Measurements from ENCODE around the gene NAA35.

Gene NAA35

DNA sequence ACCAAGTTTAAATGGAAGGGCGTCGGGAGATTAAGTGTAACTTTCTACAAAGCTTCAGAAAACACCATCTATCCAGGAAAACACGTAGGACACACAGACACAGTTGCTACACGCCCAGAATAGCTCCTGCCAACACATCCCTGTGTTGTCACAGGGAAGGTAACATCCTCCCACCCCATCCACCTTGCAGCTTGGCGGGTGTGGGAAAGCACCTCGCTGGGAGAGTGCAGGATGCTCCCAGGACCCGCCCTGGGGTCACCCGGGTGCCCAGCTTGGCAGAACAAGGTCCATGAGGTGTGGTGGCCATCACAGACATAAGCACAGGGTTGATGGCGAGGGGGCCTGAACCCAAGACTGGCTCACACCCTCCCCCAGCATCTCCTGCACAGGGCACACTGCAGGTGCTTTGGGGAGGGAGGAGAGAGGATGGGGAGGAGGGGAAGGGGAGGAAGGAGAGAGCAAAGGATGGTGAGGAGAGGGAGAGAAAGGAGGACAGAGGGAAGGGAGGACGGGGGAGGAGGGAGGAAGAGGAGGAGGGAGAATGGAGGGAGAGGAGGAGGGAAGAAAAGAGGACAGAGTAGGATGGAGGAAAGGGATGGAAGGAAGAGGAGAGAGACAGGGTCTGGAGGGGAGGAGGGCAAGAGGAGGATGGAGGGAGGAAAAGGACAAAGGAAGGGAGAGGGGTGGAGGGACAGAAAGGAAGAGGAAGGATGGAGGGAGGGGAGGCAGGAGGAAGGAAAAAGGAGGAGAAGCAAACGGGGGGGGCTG, 121.2 kb downstream of the NAA35 start:
- TF ChIP-seq, protein P1, sequence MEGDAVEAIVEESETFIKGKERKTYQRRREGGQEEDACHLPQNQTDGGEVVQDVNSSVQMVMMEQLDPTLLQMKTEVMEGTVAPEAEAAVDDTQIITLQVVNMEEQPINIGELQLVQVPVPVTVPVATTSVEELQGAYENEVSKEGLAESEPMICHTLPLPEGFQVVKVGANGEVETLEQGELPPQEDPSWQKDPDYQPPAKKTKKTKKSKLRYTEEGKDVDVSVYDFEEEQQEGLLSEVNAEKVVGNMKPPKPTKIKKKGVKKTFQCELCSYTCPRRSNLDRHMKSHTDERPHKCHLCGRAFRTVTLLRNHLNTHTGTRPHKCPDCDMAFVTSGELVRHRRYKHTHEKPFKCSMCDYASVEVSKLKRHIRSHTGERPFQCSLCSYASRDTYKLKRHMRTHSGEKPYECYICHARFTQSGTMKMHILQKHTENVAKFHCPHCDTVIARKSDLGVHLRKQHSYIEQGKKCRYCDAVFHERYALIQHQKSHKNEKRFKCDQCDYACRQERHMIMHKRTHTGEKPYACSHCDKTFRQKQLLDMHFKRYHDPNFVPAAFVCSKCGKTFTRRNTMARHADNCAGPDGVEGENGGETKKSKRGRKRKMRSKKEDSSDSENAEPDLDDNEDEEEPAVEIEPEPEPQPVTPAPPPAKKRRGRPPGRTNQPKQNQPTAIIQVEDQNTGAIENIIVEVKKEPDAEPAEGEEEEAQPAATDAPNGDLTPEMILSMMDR (IDR thresholded peaks at IDR 0.05): no peak

DNA sequence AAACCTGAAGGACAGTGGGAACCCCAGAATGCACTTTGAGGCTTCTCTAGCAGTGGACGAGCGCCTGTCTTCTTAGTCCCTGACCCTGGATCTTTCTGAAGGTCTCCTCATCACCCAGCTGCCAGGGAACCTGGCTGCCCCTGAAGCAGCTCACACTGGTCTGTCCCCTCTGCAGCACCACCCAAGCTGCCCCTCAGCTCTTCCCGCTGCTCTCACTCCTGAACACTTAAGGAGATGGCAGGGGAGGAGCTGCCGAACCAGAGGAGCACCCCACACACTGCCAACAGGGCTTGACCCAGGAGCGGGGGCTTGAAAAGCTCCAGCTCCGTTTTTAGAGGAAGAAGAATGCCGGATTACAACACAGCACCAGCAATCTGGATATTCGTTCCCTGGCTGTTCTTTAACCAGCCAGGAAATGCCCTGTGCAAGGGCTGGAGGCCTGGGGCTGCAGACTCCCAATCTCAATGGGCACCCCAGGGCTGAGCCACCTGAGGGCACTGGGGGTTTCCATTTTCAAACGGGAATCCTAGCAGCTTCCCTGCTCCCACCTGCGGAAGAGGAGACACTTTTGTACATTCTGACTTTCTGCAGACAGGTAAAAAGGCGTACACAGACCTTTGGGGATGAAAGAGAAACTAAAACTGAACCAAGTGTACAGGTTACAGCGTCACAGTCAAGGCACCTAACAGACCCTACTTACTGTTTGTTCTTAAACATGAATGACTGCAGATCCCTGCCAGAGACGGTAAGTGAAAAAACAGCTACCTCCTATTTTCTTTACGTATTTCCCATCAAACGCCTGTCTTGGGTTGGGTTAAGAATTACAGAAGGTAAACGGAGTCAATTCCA, 122.1 kb downstream of the NAA35 start:
- TF ChIP-seq, protein P1 (IDR thresholded peaks at IDR 0.05): no peak

DNA sequence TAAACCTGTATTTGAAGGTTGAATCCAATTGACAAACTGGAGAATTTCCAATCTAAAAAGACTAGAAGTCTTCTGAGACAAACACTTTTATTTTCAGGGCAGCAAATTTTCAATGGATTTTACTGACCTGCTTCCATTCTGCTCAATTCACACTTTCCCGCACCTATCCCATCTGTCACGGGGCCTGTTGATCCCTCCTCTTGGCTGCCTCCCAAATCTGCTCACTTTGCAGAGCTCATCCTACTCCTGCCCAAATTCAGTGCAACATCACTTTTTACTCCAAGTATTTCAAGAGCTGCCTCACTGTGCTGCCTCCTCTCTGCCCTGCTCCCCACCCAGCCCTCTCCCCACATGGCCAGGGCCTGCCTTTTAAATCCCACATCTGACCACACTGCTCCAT, 123.3 kb downstream of the NAA35 start:
- TF ChIP-seq, protein P1 (IDR thresholded peaks at IDR 0.05): no peak

DNA sequence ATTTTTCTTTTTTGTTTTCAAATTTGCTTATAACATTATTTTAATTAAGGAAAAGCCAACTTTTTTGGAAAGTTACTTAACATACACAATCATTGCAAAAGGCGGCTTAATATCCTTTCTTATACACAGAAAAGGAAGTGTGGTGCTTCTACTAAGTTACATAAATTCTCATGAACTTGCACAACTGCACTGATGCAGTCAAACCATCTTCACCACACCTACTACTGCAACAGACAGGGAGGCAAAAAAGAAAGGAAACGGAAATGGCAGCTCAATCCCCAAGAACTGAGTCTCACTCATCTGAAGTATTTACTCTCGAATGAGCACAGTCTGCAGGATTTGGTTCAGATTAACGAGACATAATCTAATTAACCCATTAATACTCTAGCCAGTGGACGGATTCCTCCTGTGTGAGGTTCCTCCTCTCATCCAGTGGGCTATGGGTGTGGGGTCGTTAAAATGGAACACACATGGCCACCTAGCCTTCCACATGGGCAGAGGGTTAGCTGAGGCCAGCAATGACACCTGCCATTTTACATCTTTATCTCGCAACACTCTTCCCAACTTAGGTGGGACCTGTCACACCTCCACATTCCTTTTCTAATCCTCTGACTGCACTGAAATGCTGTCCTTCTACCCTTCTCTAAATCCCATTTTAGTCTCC, 128.4 kb downstream of the NAA35 start:
- TF ChIP-seq, protein P1 (IDR thresholded peaks at IDR 0.05): no peak
